Hematopoietic multipotent progenitor cell treated with erythropoietin and hydrocortisone succinate and interleukin-3 and kit ligand, for 6 days (in vitro differentiated cells): ENCODE data around the gene LYRM1.
A peak's percentile ranks its signal among the peaks of the same experiment; 100 is the strongest.

Source experiments
- DNase-seq: peaks from one replicate; pipeline ENCODE4 v3.0.0-alpha.2; 2015

LYRM1 gene

DNA sequence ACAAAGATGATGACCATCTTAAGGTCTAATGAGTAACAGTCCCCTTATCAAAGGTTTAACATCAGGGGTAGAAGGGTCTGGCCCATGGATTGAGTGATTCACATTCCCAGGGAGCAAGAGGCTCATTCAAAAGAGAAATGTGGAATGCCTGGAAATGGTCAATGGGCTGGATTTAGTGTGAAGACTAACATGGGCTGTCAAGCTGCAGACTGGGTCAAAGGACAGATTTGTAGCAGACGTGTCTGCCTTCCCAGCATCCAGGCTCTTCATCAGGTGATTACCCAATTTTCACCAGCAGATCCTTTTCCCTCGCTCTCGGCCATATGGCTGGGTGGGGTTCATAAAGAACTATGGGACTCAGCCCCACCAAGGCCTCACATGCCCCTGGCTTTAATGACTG, 27.2 kb upstream of the LYRM1 start:
- no peak for DNase-seq

DNA sequence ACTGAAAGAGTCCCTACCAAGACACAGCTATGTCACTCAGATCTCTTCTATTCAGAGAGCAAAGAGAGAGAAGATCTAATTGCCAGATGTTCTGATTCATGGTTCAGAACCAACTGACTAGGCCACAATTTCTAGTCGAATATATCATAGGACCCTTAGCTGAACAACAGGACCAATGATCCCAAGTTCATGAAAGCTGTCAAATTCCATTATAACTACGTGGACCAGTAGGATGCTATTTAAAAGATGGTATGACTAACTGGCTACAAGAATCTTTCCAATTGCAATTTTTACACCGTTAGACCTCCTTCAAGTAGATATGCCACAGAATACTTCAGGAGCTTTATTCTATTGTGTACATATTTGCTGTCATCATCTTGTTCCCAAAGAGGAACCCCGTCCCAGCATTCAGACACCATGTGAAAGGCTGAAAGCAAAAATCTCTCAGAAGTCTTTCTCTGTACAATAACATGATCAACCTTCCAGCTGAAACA, 26.4 kb upstream of the LYRM1 start:
- no peak for DNase-seq

DNA sequence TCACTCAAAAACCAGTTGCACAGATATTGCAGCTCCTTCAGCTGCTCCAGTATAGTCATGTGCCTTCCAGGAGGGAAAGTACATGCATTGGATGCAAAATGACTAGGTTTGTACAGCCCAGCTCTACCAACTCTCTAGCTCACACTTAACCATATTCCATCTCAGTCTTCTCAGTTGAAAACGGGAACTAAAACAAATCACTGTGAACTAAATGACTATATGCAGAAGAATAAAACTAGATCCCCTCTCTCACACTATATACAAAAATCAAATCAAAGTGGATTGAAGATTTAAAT, 25.3 kb upstream of the LYRM1 start:
- DNase-seq = no peak

DNA sequence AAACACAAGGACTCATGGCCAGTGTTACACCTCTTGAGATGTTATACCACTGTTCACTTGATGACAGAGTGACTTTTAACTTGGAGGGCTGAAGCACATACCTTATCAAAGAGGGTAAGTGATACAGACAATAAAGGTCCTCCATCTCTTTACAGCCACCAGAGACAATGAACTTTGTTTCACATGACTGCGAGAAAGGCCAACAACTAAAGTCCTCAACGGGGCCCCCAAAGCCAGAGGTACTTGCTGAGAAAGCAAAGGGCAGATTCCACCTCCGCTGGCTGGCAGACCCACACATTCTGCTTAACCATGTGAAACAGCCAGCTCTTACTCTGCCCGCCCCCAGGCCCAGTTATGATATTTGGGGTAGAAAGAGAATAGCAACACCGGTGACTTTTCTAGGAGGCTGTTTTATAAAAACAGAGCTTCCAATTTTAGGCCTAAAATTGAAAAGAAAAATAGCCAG, 21.9 kb upstream of the LYRM1 start:
- no peak for DNase-seq

DNA sequence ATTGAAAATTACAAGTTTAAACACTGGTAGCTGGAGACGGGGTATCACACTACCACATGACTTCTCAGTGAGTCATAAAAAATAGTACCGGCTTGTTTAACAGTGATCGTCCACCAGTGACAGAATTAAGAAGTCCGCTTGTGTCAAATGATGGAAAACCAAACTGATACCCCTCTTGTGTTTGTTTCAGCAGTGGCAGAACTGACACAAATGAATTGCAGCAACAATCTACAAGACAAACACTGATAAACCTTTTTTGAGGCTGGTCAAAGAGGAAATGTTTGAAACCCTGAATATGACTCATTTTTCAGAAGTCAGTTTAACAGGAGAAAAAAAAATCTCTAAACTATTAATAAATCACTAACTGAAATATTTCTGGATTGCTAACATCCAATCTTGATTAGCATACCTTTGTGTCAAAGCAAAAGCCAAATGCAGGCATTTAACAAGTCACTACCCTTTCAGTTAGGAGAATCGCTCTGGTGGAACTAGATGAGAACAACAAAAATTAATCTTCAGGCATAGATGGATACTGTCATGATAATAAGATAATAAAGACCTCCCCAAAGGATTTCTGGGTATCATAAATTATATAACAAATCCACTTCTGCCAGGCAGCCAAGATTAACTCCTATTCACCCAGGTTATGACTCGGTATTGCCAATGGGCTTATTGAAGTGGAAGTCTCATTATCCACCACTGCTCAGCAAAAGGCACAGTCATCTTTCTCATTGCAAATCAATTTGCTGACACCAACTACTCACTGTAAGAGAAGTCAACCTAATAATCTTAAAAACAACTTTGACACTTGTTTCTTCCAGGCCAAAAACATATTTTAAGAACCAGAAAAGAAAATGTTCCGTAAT, 21.2 kb upstream of the LYRM1 start:
- DNase-seq = no peak

DNA sequence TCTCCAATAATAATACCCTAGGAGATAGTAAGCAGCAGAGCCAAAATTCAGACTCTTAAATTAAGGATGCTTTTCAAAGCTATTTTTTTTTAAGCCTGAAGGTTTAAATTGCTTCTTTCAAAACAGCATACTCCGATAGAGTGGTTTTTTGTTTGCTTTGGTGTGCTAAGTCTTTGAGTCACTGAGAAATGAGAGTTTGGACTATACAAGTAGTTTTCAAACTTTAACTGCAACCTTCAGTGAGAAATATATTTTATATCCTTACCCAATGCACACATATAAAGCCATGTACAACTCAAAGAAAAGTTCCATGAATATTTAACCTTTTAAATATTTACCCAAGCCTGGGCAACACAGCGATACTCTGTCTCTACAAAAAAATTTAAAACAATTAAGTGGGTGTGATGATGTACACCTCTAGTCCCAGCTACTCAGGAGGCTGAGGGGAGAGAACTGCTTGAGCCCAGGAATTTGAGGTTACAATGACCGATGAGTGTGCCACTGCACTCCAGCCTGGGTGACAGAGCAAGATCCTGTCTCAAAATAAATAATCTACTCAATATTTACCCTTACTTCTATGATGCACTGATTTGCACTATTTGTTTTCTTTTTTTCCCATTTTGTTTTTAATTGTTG, 19.6 kb upstream of the LYRM1 start:
- DNase-seq = no peak

DNA sequence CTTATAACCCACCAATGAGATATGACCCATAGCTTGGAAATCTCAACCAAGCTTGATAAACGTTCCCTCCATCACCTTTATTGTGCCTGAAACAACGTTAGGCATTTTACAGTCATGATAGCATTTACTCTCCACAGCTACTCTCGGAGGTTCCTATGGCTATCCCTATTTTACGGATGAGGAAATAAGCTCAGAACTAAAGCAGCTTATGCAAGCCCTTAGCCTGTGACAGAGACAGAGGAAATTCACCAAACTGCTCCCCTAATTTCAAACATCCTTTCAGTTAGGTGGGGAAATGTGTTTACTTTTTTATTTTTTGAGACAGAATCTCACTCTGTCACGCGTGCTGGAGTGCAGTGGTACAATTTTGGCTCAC, 19.1 kb upstream of the LYRM1 start:
- DNase-seq = no peak

DNA sequence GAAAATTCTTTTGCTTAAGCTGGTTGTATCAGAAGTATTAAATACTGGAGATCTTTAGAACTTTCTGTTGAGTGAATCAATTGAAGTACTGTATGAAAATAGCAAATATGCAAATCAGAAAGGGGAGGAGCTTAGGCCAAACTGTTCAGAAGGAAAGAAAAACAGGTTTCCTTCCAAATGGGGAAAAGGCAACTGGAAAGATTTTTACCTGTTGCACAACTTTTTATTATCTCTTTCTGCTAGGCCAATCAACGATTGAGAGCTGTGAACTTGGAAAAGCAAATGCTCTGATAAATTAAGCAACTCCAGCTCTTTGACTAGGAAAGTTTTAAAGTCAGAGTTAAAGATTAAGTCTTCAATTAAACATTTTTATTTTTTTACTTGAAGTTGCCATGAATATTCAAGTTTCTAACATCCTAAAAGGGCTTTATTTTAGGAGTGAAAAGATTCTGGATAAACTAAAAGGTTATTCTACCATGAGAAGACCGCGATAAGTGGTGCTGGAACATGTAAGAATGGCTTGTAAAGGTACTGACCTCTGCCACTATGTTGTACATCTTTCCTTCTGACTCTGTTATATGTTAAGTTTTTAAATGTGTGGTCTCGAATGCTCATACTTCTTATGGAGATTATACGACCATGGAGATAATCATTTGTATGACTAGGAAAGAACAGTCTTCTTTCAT, 16.9 kb upstream of the LYRM1 start:
- no peak for DNase-seq

DNA sequence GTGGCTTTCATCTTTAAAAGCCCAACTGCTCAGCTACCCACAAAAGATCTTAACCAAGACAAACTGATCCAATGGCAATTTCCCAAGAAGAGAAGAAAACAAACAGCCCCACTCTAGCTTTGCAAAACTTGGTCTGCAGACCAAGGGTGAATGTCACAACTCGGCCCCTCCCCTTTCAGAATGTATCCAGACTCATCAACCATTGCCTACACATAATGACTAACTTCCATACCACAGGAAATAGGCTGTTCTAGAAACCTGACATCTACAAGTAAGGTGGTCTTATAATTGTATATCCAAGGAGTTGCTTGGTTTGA, 16.4 kb upstream of the LYRM1 start:
- DNase-seq = peak; percentile 61

DNA sequence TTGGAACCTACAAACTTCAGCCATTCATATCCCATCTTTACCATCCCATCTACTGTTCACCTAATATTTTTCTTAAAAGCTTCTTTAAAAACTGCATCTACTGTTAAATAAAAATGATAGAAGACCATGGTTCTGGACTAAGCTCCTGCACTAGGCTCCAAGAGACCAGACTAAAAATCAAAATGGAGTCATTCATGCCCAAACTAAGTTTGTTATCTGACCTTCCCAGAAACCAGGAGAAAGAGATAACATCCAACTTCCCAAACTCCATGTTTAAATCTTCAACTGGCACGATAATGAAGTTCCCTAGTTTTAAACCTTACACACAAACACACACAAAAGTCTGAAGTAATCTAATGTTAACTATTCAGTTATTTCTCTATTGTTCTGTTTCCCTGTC, 14.3 kb upstream of the LYRM1 start:
- DNase-seq = no peak

DNA sequence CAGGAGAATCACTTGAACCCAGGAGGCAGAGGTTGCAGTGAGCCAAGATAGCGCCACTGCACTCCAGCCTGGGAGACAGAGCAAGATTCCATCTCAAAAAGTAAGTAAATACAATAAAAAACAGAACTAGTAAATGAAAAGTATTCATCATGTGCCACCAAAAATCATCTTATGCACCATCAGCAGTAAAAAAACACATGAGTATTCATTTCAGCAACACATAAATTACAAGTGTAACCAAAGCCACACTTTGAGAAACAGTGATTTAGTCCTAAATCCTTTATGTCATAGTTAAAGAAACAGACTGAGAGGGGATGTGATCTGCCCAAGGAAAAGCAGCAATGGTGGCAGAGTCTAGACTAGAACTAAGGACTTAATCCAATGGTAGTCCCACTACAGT, 13.4 kb upstream of the LYRM1 start:
- DNase-seq = no peak

DNA sequence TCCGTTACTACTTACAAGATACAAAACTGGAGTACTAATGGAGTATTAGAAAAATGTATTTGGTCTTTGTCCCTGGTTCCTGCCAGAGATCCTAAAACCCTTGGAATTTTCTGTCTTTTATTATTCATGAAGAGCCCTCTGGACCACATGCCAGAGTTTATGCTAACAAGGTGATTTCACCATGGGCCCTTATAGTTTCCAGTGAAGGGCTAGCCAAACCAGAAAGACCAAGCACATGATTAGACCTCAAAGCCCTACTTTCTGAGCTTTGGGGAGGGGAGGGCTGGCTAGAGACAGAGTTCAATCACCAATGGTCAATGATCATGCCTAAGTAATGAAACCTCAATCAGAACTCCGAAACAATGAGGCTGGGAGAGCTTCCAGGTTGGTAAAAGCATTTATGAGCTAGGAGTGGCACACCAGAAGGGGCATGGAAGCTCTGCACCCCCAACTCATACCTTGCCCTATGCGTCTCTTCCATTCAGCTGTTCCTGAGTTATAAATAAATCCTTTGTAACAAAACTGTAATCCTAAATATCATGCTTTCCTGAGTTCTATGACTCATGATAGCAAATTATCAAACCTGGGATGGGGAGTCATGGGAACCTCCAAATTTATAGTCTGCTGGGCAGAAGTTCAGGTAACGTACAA, 10.8 kb upstream of the LYRM1 start:
- no peak for DNase-seq

DNA sequence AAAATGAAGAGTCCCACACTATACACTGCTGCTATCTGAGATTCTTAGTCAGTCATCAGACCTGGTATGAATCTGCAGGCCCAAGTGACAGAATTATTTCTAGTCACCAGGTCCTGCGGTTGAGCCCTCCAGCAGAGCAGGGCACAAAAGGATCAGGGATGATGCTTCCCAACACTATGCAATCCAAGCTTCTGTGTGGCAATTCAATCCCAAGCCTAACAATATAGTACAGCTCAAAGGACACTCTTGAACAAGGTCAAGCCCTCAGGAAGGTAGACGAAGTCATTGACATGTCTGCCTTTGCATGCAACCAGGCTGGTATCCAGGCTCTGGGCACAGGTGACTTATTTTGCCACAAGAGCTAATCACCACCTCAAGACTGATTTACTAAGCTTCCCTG, 6.2 kb upstream of the LYRM1 start:
- DNase-seq = no peak

DNA sequence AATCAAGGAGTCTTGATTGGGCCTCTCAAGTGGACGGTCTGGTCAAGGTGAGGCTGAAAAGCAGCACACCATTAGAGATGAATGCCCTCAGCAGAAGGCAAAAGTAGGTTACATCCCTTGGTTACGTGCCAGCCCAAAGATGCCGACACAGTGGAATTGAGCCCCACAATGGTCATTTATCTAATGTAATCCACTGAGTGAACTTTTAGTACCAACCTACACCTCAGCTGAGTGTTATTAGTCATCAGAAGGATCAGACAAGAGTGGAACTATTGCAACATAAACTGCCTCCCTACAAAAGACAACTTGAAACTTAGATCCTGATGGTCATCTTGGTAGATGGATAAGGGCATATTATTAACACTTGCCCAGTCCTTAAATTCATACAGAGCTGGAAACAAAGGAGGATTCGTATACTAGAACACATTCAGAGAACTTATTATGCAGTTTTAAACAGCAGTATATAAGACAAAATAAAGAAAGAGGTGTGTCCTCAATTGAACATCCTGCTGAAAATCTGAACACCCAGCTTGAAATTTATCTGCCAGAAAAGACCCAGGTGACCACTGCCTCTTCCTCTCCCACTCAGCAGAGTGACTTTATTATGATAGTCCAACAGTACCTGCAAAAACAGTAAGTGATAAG, 3.2 kb upstream of the LYRM1 start:
- DNase-seq = peak; percentile 36

DNA sequence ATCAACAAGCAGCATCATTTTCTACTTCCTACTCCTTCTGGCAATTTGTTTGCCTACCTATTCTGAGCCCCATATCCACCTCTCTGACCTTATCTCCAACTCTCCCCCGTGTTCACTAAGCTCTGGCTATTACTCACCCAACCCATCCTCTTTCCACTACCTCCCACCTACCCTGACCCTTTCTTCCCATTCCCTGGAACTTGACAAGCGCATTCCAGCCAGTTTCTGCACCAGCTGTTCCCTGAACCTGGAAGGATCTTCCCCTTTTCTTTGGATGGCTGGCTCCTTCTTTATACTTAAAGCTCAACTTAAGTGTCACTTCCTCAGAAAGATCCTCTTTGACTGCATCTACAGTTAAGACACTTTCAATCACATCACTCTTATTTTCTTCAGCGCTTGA, 2.6 kb upstream of the LYRM1 start:
- DNase-seq = no peak

DNA sequence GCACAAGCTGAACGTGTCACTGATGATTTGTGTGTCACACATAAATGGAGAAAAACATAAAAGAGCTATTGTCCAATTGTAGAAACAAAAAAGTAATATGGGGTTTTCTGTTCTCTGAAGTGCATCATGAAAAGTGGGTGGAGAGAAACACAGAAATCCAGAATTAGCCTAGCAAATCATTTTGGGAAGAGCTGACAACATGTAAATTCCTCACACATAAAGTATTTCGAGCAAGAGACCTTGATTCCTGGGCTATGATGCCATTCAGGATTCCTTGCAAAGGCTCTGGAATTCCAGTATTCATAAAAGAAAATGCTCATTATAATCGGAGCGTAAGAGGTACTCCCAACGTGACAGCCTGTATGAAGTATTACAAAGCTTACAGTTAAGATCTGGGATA, 1.5 kb upstream of the LYRM1 start:
- DNase-seq = no peak

DNA sequence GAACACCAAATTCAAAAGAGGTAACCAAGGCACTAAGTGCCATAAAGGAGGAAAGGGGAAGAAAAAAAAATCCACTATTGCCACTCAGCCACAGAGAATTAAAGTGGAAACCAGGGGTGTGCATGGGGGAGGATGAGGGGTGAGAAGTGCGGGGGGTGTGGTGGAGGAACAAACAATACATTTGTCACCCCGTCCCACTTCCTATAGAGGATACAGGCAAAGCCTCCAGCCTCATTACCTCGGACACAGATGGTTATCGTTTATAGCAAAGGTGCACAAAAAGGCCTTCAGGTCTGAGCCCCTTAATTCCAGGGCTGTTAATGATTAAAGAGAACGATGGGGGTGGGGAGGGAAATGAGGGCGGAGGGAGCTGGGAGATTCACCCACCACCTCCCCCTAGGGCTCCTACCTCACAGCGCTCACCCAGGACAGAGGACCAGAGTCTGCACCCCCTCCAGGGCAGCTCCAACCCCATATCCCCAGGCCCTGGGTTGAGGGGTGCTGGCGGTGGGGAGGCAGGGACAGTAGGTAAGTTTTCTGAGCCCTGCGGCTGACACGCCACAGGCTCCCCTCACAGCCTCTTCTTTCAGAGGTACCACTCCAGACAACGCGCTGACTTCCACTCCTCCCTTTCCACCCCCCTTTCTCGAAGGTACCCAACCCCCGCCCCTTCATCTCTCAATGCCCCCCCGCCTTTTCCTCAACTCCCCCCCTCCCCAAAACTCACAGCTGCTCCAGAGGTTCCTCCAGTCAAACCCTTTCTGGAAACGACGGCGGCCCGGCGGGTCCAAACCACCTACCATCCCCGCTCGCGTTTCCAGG, 883 bp upstream of the LYRM1 start:
- no peak for DNase-seq

DNA sequence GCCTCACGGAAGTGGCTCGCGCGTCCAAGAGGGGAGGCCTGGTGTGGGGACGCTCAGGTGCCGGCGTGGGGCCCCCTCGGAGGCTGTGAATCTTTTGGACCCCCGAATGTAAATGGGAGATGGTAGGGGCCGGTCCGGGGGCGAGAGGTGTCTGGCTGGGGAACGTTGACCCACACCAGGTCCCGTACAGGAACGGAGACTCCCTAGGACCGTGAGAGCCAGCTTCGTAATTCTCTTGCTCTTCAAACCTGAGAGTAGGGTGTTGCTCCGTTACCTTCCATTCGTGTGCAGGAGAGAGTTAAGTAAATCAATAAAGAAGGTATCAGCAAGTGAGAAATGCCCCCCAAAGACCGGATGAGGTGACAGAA, 481 bp downstream of the LYRM1 start:
- DNase-seq = no peak

DNA sequence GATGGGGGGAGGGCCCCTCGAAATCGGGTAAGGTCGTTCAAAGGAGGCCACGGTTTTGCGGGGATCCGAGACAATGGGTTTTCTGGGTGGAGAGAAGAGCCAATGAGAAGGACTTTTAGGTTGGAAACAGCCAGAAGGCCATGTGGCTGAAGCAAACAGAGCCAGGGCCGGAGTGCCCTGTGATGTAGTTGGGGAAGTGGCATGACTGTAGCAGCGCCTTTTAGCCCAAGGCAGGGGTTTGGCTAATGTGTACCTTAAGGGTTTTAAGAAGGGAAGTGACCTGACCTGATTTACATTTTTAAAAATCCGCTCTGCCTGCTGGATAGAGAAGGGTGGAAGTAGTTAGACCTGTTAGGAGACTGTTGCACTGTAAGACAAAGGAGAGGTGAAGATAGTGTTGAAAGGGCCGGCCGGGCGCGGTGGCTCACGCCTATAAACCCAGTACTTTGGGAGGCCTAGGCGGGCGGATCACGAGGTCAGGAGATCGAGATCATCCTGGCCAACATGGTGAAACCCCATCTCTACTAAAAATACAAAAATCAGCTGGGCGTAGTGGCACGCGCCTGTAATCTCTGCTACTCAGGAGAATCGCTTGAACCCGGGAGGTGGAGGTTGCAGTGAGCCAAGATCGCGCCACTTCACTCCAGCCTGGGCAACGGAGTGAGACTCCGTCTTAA, 1.0 kb downstream of the LYRM1 start:
- peak; percentile 68 for DNase-seq

DNA sequence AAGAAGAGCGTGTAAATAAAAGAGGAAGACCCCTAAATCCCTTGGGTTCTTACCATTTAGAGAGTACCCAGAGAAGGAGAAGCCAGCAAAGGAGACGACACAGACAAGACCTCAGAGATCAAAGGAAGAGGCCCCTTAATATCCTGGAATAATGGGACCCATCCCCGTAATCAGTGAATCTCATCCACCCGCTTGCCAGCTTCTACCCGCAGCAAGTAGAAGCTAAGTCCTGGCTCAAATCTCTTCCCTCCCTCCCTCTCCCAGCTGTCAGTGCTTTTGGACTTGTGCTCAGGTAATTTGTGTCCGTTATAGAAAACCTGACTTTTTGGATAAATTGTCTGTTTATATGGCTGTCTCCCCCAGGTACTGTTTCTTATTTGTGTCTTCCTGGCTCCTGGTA, 1.9 kb downstream of the LYRM1 start:
- DNase-seq = no peak

DNA sequence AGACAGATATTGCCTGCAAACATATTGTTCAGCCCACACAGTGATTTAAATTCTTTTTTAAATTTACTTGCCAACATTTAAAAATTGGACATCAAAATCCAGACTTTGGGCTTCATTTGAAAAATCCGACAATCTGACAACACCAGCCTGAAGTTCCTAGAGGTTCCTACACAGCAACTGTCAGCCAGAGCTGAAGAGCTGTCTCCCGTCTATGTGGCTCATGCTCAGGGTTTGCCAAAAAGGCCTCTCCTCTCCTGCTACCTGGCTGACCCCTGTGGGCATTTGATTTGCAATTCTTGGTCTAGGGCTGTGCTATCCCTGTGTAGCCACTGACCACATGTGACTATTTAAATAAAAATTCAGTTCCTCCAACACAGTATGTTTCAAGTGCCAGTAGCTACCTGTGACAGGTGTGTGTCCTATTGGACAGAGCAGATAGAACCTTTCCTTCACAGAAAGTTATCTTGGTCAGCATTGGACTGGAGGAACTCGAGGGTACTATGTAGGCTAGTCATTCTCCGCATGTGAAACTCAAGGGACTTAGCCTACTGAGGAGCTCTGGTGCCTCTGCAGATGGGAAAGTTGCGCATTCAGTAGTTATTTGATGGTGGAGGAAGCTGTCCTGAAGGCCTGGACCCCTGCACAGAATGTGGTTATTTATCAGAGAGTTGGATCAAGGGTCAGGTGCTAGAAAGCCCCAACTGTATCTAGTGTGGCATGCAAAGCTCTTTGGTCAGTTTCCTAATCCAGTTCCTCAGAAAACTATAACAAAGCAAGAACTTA, 2.7 kb downstream of the LYRM1 start:
- peak; percentile 77 for DNase-seq
